ENCODE results near the gene CLEC18C. TPM values are rescaled to one million over a fixed set of nuclear protein-coding genes. Genes with fewer than 3 reads are reported as not detected.
"Not testable (repeated sequence)": the region's sequence is repeated elsewhere in the genome, so short reads cannot be mapped to it uniquely, and the experiment has no call there.

Gene CLEC18C
- total and polyA plus RNA-seq, 8 donors, result 0.19 to 1.3 (median 0.34) TPM; not detected in 2

GRCh38 chr16:70160388-70160787, 13.2 kb upstream of the CLEC18C start:
- Histone ChIP-seq H3K27me3 (no peaks in the 10 kb centered on the region), H3K27ac (no peak overlapping the region), H3K9me3 (no peaks in the 10 kb centered on the region), H3K4me1 (no peaks in the 10 kb centered on the region), H3K4me3 (no peak overlapping the region), H3K36me3 (peaks cover 6 to 71% (median 24%) of the 10 kb centered on the region in 3 donors)
- intact Hi-C loops (cut with DNase I), result no loop called here
- FAIRE-seq (no peak), ATAC-seq (no peak), DNase-seq (peak in 1 of 6 donors; percentile 22)
- no peak for TF ChIP-seq CTCF (IDR thresholded peaks at IDR 0.05)
- 85 to 88% methylated on average over 6 of the region's 6 CpGs for WGBS, 2 donors

GRCh38 chr16:70160821-70161220, 12.8 kb upstream of the CLEC18C start:
- FAIRE-seq, result no peak

GRCh38 chr16:70161350-70161749, 12.2 kb upstream of the CLEC18C start:
- H3K9me3 ChIP-seq, result no peaks in the 10 kb centered on the region
- 89 to 90% methylated on average over 6 of the region's 6 CpGs for WGBS, 2 donors
- H3K4me1 ChIP-seq, result no peaks in the 10 kb centered on the region
- no peak overlapping the region for H3K27ac ChIP-seq
- no peak for TF ChIP-seq CTCF (IDR thresholded peaks at IDR 0.05)
- H3K36me3 ChIP-seq, result peaks cover 4 to 61% (median 18%) of the 10 kb centered on the region in 3 donors
- ATAC-seq, result no peak
- FAIRE-seq, result no peak
- DNase-seq, result peak in 1 of 6 donors; percentile 36
- H3K4me3 ChIP-seq, result no peak overlapping the region
- intact Hi-C loops (cut with DNase I), result no loop called here
- H3K27me3 ChIP-seq, result no peaks in the 10 kb centered on the region

More at GRCh38 chr16:70160821-70161220, 12.8 kb upstream of the CLEC18C start:
- Histone ChIP-seq H3K9me3 (no peaks in the 10 kb centered on the region), H3K27ac (no peak overlapping the region), H3K27me3 (no peaks in the 10 kb centered on the region), H3K4me3 (no peak overlapping the region), H3K4me1 (no peaks in the 10 kb centered on the region), H3K36me3 (peaks cover 6 to 66% (median 23%) of the 10 kb centered on the region in 3 donors)
- DNase-seq, result peak in 2 of 6 donors; percentile 10 to 22
- TF ChIP-seq CTCF (IDR thresholded peaks at IDR 0.05), result no peak
- 95 to 96% methylated on average over 6 of the region's 6 CpGs for WGBS, 2 donors
- intact Hi-C loops (cut with DNase I), result no loop called here
- no peak for ATAC-seq

- DNase-seq (peak in 1 of 6 donors; percentile 3), ATAC-seq (peak in 1 of 4 donors; percentile 17), FAIRE-seq (no peak)
- H3K4me3 ChIP-seq, result no peak overlapping the region
- TF ChIP-seq CTCF (IDR thresholded peaks at IDR 0.05), result no peak
- H3K9me3 ChIP-seq, result no peaks in the 10 kb centered on the region
- 64 to 69% methylated on average over 7 of the region's 7 CpGs for WGBS, 2 donors
- intact Hi-C loops (cut with DNase I), result no loop called here
- H3K27me3 ChIP-seq, result no peaks in the 10 kb centered on the region
- H3K36me3 ChIP-seq, result peaks cover 3 to 54% (median 11%) of the 10 kb centered on the region in 3 donors
- H3K27ac ChIP-seq, result no peak overlapping the region
- H3K4me1 ChIP-seq, result no peaks in the 10 kb centered on the region
These were observed 11.5 kb upstream of the CLEC18C start for GRCh38 chr16:70162041-70162451.

- DNase-seq (peak in 2 of 6 donors; percentile 13 to 37), ATAC-seq (no peak), FAIRE-seq (no peak)
- TF ChIP-seq CTCF (IDR thresholded peaks at IDR 0.05), result no peak
- H3K27ac ChIP-seq, result no peak overlapping the region
- H3K27me3 ChIP-seq, result no peaks in the 10 kb centered on the region
- H3K36me3 ChIP-seq, result peaks cover 0 to 39% (median 8%) of the 10 kb centered on the region in 3 donors
- no peak overlapping the region for H3K4me3 ChIP-seq
- intact Hi-C loops (cut with DNase I), result no loop called here
- no peaks in the 10 kb centered on the region for H3K4me1 ChIP-seq
- H3K9me3 ChIP-seq, result no peaks in the 10 kb centered on the region
- WGBS, 2 donors, result 74 to 82% methylated on average over 10 of the region's 10 CpGs
These were observed 10.0 kb upstream of the CLEC18C start for GRCh38 chr16:70163596-70163995.

GRCh38 chr16:70166688-70167087, 6.9 kb upstream of the CLEC18C start:
- peak in 2 of 6 donors; percentile 16 to 44 for DNase-seq
- H3K4me3 ChIP-seq; H3K9me3 ChIP-seq; H3K27me3 ChIP-seq; intact Hi-C loops (cut with DNase I); H3K27ac ChIP-seq; H3K36me3 ChIP-seq; FAIRE-seq; ATAC-seq; H3K4me1 ChIP-seq: not testable (repeated sequence)
- 94 to 97% methylated on average over 5 of the region's 10 CpGs for WGBS, 2 donors

- H3K4me1 ChIP-seq; H3K36me3 ChIP-seq; H3K27ac ChIP-seq; H3K27me3 ChIP-seq; H3K9me3 ChIP-seq; H3K4me3 ChIP-seq; FAIRE-seq; intact Hi-C loops (cut with DNase I): not testable (repeated sequence)
- peak in 1 of 4 donors; percentile 18 for ATAC-seq
- WGBS, 2 donors, result 59 to 90% methylated on average over 2 to 9 of the region's 15 CpGs
- peak in 1 of 6 donors; percentile 22 for DNase-seq
These were observed 329 bp downstream of the CLEC18C start for GRCh38 chr16:70173916-70174315.

- H3K27ac ChIP-seq; FAIRE-seq; H3K9me3 ChIP-seq; H3K4me3 ChIP-seq; H3K27me3 ChIP-seq; H3K4me1 ChIP-seq; DNase-seq; H3K36me3 ChIP-seq; intact Hi-C loops (cut with DNase I): not testable (repeated sequence)
- peak in 1 of 4 donors; percentile 30 for ATAC-seq
- 69 to 73% methylated on average over 3 to 8 of the region's 21 CpGs for WGBS, 2 donors
These were observed 873 bp downstream of the CLEC18C start for GRCh38 chr16:70174387-70174932.

Data from pancreas (tissue), 10 donors.